Osteocyte (in vitro differentiated cells): ENCODE measurements around the gene PDE6A. TPM values are rescaled to one million over a fixed set of nuclear protein-coding genes. Genes with fewer than 3 reads are reported as not detected.

Experiments
- DNase-seq: peaks from one replicate; pipeline ENCODE4 v3.0.0; 2021; ENCODE audit warnings: mixed read lengths; ENCODE audit not compliant: unreplicated experiment; ENCODE audit errors: extremely low spot score
- H3K27ac Mint-ChIP-seq: one replicate; pipeline ENCODE4 v1.8.0; 2021; ENCODE audit warnings: mild to moderate bottlenecking, mixed read lengths; ENCODE audit not compliant: unreplicated experiment
- H3K27me3 Mint-ChIP-seq: one replicate; pipeline ENCODE4 v1.8.0; 2021; ENCODE audit warnings: mixed read lengths; ENCODE audit not compliant: unreplicated experiment
- H3K36me3 Mint-ChIP-seq: one replicate; pipeline ENCODE4 v1.8.0; 2021; ENCODE audit warnings: mixed read lengths; ENCODE audit not compliant: unreplicated experiment
- H3K4me1 Mint-ChIP-seq: one replicate; pipeline ENCODE4 v1.8.0; 2021; ENCODE audit warnings: mixed read lengths; ENCODE audit not compliant: unreplicated experiment
- H3K4me3 Mint-ChIP-seq: one replicate; pipeline ENCODE4 v1.8.0; 2021; ENCODE audit warnings: mild to moderate bottlenecking, moderate library complexity, mixed read lengths; ENCODE audit not compliant: unreplicated experiment
- H3K9me3 Mint-ChIP-seq: one replicate; pipeline ENCODE4 v1.8.0; 2021; ENCODE audit warnings: mixed read lengths; ENCODE audit not compliant: unreplicated experiment
- CTCF ChIP-seq: fragments of 200-600 bp; sonication (generic); IDR thresholded peaks from 2 replicates; pipeline ENCODE4 v1.5.0; 2021; ENCODE audit warnings: antibody characterized with exemption, mild to moderate bottlenecking, moderate library complexity
- total RNA-seq: library from RNA; stranded (reverse); gene quantifications from 2 replicates; pipeline ENCODE4 v1.2.1, GENCODE V29; 2021

The PDE6A gene
- total RNA-seq, 1 donor from 2014 or later: not detected

- Mint-ChIP-seq H3K36me3 (peaks cover 36% of the 10 kb centered on the region), H3K9me3 (no peaks in the 10 kb centered on the region), H3K4me3 (no peak overlapping the region), H3K27me3 (no peaks in the 10 kb centered on the region), H3K4me1 (no peaks in the 10 kb centered on the region), H3K27ac (no peak overlapping the region)
- no peak for TF ChIP-seq CTCF
- DNase-seq: no peak
Measured at GRCh38 chr5:149981206-149981605, 36.6 kb upstream of the PDE6A start.

- Mint-ChIP-seq H3K27ac (no peak overlapping the region), H3K27me3 (no peaks in the 10 kb centered on the region), H3K36me3 (peaks cover 41% of the 10 kb centered on the region), H3K9me3 (no peaks in the 10 kb centered on the region), H3K4me1 (no peaks in the 10 kb centered on the region), H3K4me3 (no peak overlapping the region)
- DNase-seq: no peak
- TF ChIP-seq CTCF: no peak
Measured at GRCh38 chr5:149979896-149980295, 35.3 kb upstream of the PDE6A start.

- Mint-ChIP-seq H3K9me3 (no peaks in the 10 kb centered on the region), H3K27me3 (no peaks in the 10 kb centered on the region), H3K36me3 (peaks cover 34% of the 10 kb centered on the region), H3K4me3 (no peak overlapping the region), H3K4me1 (no peaks in the 10 kb centered on the region), H3K27ac (no peak overlapping the region)
- DNase-seq: no peak
- TF ChIP-seq CTCF: no peak
Measured at GRCh38 chr5:149975409-149975808, 30.8 kb upstream of the PDE6A start.

- Mint-ChIP-seq H3K4me1 (no peaks in the 10 kb centered on the region), H3K4me3 (no peak overlapping the region), H3K9me3 (no peaks in the 10 kb centered on the region), H3K27ac (no peak overlapping the region), H3K36me3 (peaks cover 14% of the 10 kb centered on the region), H3K27me3 (no peaks in the 10 kb centered on the region)
- DNase-seq: no peak
- no peak for TF ChIP-seq CTCF
Measured at GRCh38 chr5:149969181-149969930, 24.8 kb upstream of the PDE6A start.

- H3K4me3 Mint-ChIP-seq: no peak overlapping the region
- no peak for DNase-seq
- H3K36me3 Mint-ChIP-seq: peaks cover 7% of the 10 kb centered on the region
- H3K27me3 Mint-ChIP-seq: no peaks in the 10 kb centered on the region
- H3K4me1 Mint-ChIP-seq: peaks cover 7% of the 10 kb centered on the region
- no peaks in the 10 kb centered on the region for H3K9me3 Mint-ChIP-seq
- H3K27ac Mint-ChIP-seq: no peak overlapping the region
- no peak for TF ChIP-seq CTCF
Measured at GRCh38 chr5:149966946-149967345, 22.4 kb upstream of the PDE6A start.
